ENCODE data around the gene CFAP251. TPM values are rescaled to one million over a fixed set of nuclear protein-coding genes. Genes with fewer than 3 reads are reported as not detected.
"Not testable (repeated sequence)": the region's sequence is repeated elsewhere in the genome, so short reads cannot be mapped to it uniquely, and the experiment has no call there.

Gene CFAP251
- total RNA-seq, 2 experiments from 2014 or later, result 4.1 to 4.7 TPM

DNA sequence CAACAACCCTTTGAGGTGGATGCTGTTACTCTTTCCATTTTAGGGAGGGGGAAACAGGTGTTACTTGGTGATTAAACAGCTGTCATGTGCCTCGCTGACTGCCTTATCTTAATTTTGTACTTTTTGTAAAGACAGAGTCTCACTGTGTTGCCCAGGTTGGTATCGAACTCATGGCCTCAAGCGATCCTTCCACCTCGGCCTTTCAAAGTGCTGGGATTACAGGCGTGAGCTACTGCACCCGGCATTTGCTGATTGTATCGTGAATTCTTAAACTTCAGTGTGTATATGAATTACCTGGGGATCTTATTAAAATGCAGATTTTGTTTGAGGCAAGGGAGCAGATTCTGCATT is 29.1 kb upstream of the CFAP251 start:
- Histone ChIP-seq H4K20me1 (ENCODE audit: insufficient read depth, low read length) (no peaks in the 10 kb centered on the region), H3K4me3 (ENCODE audit: low read depth, low read length, poor library complexity, severe bottlenecking) (peak overlapping the region; percentile 84), H3K9me2 (ENCODE audit: insufficient read depth, low read length) (no peaks in the 10 kb centered on the region), H3K79me2 (ENCODE audit: insufficient read depth, low read depth, low read length) (peaks cover 52% of the 10 kb centered on the region), H3K9me3 (ENCODE audit: low read length) (no peaks in the 10 kb centered on the region), H2AFZ (ENCODE audit: low read length) (peak overlapping the region; percentile 38; the same call in 1 of the 2 replicates), H3K27ac (ENCODE audit: low read depth, low read length, poor library complexity, severe bottlenecking) (peak overlapping the region; percentile 86), H3K4me2 (ENCODE audit: low read length) (peak overlapping the region; percentile 90), H3K36me3 (ENCODE audit: insufficient read depth, low read length) (peaks cover 27% of the 10 kb centered on the region), H3K4me1 (ENCODE audit: insufficient read depth, low read length, poor library complexity, severe bottlenecking) (peaks cover 45% of the 10 kb centered on the region)
- ChIA-PET CTCF (ENCODE audit: unreplicated experiment) (interaction anchor here (1.0 kb wide), 1 partner anchor 95 kb away, joined by 4 read pairs; no protein-coding TSS in a partner anchor), POLR2A (interaction anchor here (0.7 kb wide), 1 partner anchor 309 kb away, joined by 3 read pairs; no protein-coding TSS in a partner anchor)
- no peak for TF ChIP-seq EZH2phosphoT487 (IDR thresholded peaks at IDR 0.05; ENCODE audit: borderline replicate concordance, low read depth, low read length)
- TF ChIP-seq, protein P1, sequence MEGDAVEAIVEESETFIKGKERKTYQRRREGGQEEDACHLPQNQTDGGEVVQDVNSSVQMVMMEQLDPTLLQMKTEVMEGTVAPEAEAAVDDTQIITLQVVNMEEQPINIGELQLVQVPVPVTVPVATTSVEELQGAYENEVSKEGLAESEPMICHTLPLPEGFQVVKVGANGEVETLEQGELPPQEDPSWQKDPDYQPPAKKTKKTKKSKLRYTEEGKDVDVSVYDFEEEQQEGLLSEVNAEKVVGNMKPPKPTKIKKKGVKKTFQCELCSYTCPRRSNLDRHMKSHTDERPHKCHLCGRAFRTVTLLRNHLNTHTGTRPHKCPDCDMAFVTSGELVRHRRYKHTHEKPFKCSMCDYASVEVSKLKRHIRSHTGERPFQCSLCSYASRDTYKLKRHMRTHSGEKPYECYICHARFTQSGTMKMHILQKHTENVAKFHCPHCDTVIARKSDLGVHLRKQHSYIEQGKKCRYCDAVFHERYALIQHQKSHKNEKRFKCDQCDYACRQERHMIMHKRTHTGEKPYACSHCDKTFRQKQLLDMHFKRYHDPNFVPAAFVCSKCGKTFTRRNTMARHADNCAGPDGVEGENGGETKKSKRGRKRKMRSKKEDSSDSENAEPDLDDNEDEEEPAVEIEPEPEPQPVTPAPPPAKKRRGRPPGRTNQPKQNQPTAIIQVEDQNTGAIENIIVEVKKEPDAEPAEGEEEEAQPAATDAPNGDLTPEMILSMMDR (conservative IDR thresholded peaks at IDR 0.05; ENCODE audit: low read length), result no peak; the same call in 1 of the 2 replicates
- DNase-seq (ENCODE audit: low spot score), result no peak
- intact Hi-C loops (cut with micrococcal nuclease; ENCODE audit: unreplicated experiment), result loop anchor here (1.0 to 5.0 kb wide), 3 partner anchors 50 to 192 kb away; no protein-coding TSS in a partner anchor
- no TSS peak for BruUV-seq (replicated peaks)

DNA sequence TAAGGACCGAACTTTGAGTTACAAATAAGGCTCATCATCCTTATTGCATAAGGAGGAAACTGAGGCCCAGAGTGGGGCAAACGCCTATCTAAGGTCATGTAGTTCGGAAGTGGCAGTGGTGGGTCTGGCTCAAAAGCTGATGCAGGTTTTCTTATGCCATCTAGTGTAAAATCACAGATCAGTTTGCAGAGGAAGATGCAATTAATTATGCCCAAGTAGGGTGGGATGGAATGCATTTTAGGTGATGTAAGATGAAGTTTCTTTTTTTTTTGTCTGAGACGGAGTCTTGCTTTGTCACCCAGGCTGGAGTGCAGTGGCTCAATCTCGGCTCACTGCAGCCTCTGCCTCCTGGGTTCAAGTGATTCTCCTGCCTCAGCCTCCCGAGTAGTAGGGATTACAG is 28.7 kb upstream of the CFAP251 start:
- peaks cover 30% of the 10 kb centered on the region for H3K36me3 ChIP-seq (ENCODE audit: insufficient read depth, low read length)
- H3K4me3 ChIP-seq (ENCODE audit: low read depth, low read length, poor library complexity, severe bottlenecking), result peak overlapping the region; percentile 84
- ChIA-PET POLR2A (interaction anchor here (0.7 kb wide), 1 partner anchor 310 kb away, joined by 3 read pairs; no protein-coding TSS in a partner anchor), CTCF (ENCODE audit: unreplicated experiment) (interaction anchor here (1.0 kb wide), 1 partner anchor 95 kb away, joined by 4 read pairs; no protein-coding TSS in a partner anchor)
- H3K4me2 ChIP-seq (ENCODE audit: low read length), result peak overlapping the region; percentile 90
- H3K9me3 ChIP-seq (ENCODE audit: low read length); H3K9me2 ChIP-seq (ENCODE audit: insufficient read depth, low read length); BruUV-seq (replicated peaks); H2AFZ ChIP-seq (ENCODE audit: low read length); H4K20me1 ChIP-seq (ENCODE audit: insufficient read depth, low read length): not testable (repeated sequence)
- intact Hi-C loops (cut with micrococcal nuclease; ENCODE audit: unreplicated experiment), result loop anchor here (1.0 to 5.0 kb wide), 3 partner anchors 51 to 192 kb away; no protein-coding TSS in a partner anchor
- peak overlapping the region; percentile 86 for H3K27ac ChIP-seq (ENCODE audit: low read depth, low read length, poor library complexity, severe bottlenecking)
- H3K79me2 ChIP-seq (ENCODE audit: insufficient read depth, low read depth, low read length), result peaks cover 55% of the 10 kb centered on the region
- peaks cover 49% of the 10 kb centered on the region for H3K4me1 ChIP-seq (ENCODE audit: insufficient read depth, low read length, poor library complexity, severe bottlenecking)
- peak; percentile 43 for DNase-seq (ENCODE audit: low spot score)

DNA sequence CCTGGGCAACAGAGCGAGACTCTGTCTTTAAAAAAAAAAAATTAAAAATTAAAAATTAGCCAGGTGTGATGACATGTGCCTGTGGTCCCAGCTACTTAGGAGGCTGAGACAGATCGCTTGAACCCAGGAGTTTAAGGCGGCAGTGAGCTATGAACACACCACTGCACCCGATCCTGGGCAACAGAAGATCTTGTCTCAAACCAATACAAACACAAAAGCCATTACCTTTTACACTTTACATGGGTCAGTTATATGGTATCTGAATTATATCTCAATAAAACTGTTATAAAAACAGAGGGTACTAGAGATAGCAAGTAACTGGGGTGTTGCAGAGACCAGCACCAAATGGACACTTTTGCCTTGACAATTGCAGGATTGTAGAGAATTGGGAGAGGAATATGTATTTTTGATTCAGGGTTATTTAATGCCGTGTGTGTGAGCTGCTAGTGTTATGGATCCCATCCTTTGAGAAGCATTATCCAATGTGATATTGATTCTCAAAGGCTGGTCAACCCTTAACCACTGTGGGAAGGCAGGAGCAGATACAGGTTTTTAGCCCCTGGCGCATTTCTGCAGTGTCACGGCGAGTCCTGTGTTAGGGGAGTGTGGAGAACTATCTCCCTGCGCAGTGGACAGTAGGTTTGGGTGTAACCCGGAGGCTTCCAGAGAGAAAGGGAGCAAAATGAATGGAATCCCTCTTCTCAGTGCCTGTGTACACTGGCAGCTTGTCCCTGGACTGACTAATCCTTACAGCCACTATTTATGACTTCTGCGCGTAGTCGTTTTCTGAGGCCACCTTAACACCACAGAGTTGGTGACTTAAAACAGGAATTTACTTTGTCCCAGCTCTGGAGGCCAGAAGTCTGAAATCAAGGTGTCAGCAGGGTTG is 25.5 kb upstream of the CFAP251 start:
- H3K27ac ChIP-seq (ENCODE audit: low read depth, low read length, poor library complexity, severe bottlenecking), result peak overlapping the region; percentile 79
- H4K20me1 ChIP-seq (ENCODE audit: insufficient read depth, low read length), result no peaks in the 10 kb centered on the region
- TF ChIP-seq, protein P1 (conservative IDR thresholded peaks at IDR 0.05; ENCODE audit: low read length), result no peak
- TF ChIP-seq EZH2phosphoT487 (IDR thresholded peaks at IDR 0.05; ENCODE audit: borderline replicate concordance, low read depth, low read length), result no peak
- H3K9me2 ChIP-seq (ENCODE audit: insufficient read depth, low read length), result no peaks in the 10 kb centered on the region
- no TSS peak for BruUV-seq (replicated peaks)
- POLR2A ChIA-PET, result interaction anchor here (0.5 to 4.3 kb wide), 8 partner anchors 52 to 1073 kb away, joined by 3 to 14 read pairs (median 3); partner anchors contain the start of gene ABCB9
- intact Hi-C loops (cut with micrococcal nuclease; ENCODE audit: unreplicated experiment), result no loop called here
- no peak overlapping the region for H2AFZ ChIP-seq (ENCODE audit: low read length)
- H3K36me3 ChIP-seq (ENCODE audit: insufficient read depth, low read length), result peaks cover 59% of the 10 kb centered on the region
- peaks cover 44% of the 10 kb centered on the region for H3K4me1 ChIP-seq (ENCODE audit: insufficient read depth, low read length, poor library complexity, severe bottlenecking)
- DNase-seq (ENCODE audit: low spot score), result no peak
- H3K4me3 ChIP-seq (ENCODE audit: low read depth, low read length, poor library complexity, severe bottlenecking), result peak overlapping the region; percentile 28
- H3K9me3 ChIP-seq (ENCODE audit: low read length), result no peaks in the 10 kb centered on the region
- peaks cover 66% of the 10 kb centered on the region for H3K79me2 ChIP-seq (ENCODE audit: insufficient read depth, low read depth, low read length)
- H3K4me2 ChIP-seq (ENCODE audit: low read length), result peak overlapping the region; percentile 57
- CTCF ChIA-PET (ENCODE audit: unreplicated experiment), result interaction anchor here (1.2 kb wide), 1 partner anchor 99 kb away, joined by 6 read pairs; the partner anchor contains the start of gene RHOF
